ENCODE results near the gene TM9SF1. TPM values are rescaled to one million over a fixed set of nuclear protein-coding genes. Genes with fewer than 3 reads are reported as not detected.

Gene TM9SF1
- total and polyA plus RNA-seq, 2 of the 13 experiments (the other 11 are each of a cell fraction or from before 2014, with no cell fraction given), result 83.2 to 110 TPM

- TF ChIP-seq, protein P1, sequence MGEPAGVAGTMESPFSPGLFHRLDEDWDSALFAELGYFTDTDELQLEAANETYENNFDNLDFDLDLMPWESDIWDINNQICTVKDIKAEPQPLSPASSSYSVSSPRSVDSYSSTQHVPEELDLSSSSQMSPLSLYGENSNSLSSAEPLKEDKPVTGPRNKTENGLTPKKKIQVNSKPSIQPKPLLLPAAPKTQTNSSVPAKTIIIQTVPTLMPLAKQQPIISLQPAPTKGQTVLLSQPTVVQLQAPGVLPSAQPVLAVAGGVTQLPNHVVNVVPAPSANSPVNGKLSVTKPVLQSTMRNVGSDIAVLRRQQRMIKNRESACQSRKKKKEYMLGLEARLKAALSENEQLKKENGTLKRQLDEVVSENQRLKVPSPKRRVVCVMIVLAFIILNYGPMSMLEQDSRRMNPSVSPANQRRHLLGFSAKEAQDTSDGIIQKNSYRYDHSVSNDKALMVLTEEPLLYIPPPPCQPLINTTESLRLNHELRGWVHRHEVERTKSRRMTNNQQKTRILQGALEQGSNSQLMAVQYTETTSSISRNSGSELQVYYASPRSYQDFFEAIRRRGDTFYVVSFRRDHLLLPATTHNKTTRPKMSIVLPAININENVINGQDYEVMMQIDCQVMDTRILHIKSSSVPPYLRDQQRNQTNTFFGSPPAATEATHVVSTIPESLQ (CRISPR knock-in tag; conservative IDR thresholded peaks at IDR 0.05), result peak; percentile 89; the same call in 1 of the 2 replicates
- TF ChIP-seq ZMYM3 (CRISPR knock-in tag; IDR thresholded peaks at IDR 0.05) (peak; percentile 77), SP5 (CRISPR knock-in tag; IDR thresholded peaks at IDR 0.05; ENCODE audit: borderline replicate concordance, low read depth) (peak; percentile 93), ZNF180 (CRISPR knock-in tag; IDR thresholded peaks at IDR 0.05; ENCODE audit: borderline replicate concordance, low read depth) (no peak), SALL1 (CRISPR knock-in tag; IDR thresholded peaks at IDR 0.05) (no peak), ZSCAN20 (CRISPR knock-in tag; IDR thresholded peaks at IDR 0.05; ENCODE audit: borderline replicate concordance) (peak; percentile 87), PAXIP1 (CRISPR knock-in tag; conservative IDR thresholded peaks at IDR 0.05) (peak; percentile 73), ATF7 (IDR thresholded peaks at IDR 0.05) (no peak), ATF7 (CRISPR knock-in tag; IDR thresholded peaks at IDR 0.05) (peak; percentile 82), ZFP36 (IDR thresholded peaks at IDR 0.05; ENCODE audit: borderline replicate concordance, low read depth, low read length, partially characterized antibody) (no peak), BORCS8-MEF2B (CRISPR knock-in tag; IDR thresholded peaks at IDR 0.05) (peak; percentile 54), EZH2 (conservative IDR thresholded peaks at IDR 0.05; ENCODE audit: low read depth, low read length) (no peak), AGO1 (IDR thresholded peaks at IDR 0.05; ENCODE audit: low read depth, low read length, poor library complexity, severe bottlenecking) (peak; percentile 96), KDM1A (CRISPR knock-in tag; IDR thresholded peaks at IDR 0.05) (no peak), ZNF569 (CRISPR knock-in tag; IDR thresholded peaks at IDR 0.05; ENCODE audit: borderline replicate concordance) (peak; percentile 96; the same call in 1 of the 2 replicates), MED8 (CRISPR knock-in tag; IDR thresholded peaks at IDR 0.05; ENCODE audit: insufficient replicate concordance) (peak; percentile 88), GRHL1 (CRISPR knock-in tag; conservative IDR thresholded peaks at IDR 0.05) (no peak), MEF2D (CRISPR knock-in tag; IDR thresholded peaks at IDR 0.05) (peak; percentile 94)
- TF ChIP-seq, protein P2, sequence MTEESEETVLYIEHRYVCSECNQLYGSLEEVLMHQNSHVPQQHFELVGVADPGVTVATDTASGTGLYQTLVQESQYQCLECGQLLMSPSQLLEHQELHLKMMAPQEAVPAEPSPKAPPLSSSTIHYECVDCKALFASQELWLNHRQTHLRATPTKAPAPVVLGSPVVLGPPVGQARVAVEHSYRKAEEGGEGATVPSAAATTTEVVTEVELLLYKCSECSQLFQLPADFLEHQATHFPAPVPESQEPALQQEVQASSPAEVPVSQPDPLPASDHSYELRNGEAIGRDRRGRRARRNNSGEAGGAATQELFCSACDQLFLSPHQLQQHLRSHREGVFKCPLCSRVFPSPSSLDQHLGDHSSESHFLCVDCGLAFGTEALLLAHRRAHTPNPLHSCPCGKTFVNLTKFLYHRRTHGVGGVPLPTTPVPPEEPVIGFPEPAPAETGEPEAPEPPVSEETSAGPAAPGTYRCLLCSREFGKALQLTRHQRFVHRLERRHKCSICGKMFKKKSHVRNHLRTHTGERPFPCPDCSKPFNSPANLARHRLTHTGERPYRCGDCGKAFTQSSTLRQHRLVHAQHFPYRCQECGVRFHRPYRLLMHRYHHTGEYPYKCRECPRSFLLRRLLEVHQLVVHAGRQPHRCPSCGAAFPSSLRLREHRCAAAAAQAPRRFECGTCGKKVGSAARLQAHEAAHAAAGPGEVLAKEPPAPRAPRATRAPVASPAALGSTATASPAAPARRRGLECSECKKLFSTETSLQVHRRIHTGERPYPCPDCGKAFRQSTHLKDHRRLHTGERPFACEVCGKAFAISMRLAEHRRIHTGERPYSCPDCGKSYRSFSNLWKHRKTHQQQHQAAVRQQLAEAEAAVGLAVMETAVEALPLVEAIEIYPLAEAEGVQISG (CRISPR knock-in tag; IDR thresholded peaks at IDR 0.05), result peak; percentile 86; the same call in 1 of the 2 replicates
Measured at GRCh38 chr14:24141097-24141880, 54.0 kb downstream of the TM9SF1 start, which contains the start of gene EMC9 (continued).
